ENCODE data around the gene ZCWPW2. TPM values are rescaled to one million over a fixed set of nuclear protein-coding genes. Genes with fewer than 3 reads are reported as not detected.

Gene ZCWPW2
- total and polyA plus RNA-seq, 9 of the 15 experiments (the other 6 are each of a cell fraction or from before 2014, with no cell fraction given), result 0.10 to 0.77 (median 0.44) TPM

- Histone ChIP-seq H3K27me3 (ENCODE audit: control insufficient read depth in 2 of 2, insufficient read depth in 2 of 2, low read length in 2 of 2) (no peaks in the 10 kb centered on the region), H3K9me1 (ENCODE audit: control insufficient read depth, insufficient read depth, low read length) (no peaks in the 10 kb centered on the region), H3K9ac (ENCODE audit: insufficient read depth in 1 of 2, low read depth in 2 of 2, low read length in 2 of 2) (no peak overlapping the region), H3K4me1 (replicated peaks in 1 of 2; ENCODE audit: control insufficient read depth in 2 of 2, insufficient read depth in 2 of 2, low read length in 2 of 2) (no peaks in the 10 kb centered on the region), H3K9me3 (replicated peaks; ENCODE audit: control insufficient read depth, insufficient read depth, low read depth, low read length) (no peaks in the 10 kb centered on the region), H3K4me2 (ENCODE audit: insufficient read depth, low read length) (no peak overlapping the region), H4K20me1 (replicated peaks; ENCODE audit: control insufficient read depth, insufficient read depth, low read length) (no peaks in the 10 kb centered on the region), H3K36me3 (ENCODE audit: control insufficient read depth, insufficient read depth, low read length) (no peaks in the 10 kb centered on the region), H3K79me2 (ENCODE audit: control insufficient read depth, insufficient read depth, low read length) (no peaks in the 10 kb centered on the region), H2AFZ (ENCODE audit: low read depth, low read length) (no peak overlapping the region), H3K27ac (ENCODE audit: extremely low read depth, low read depth, low read length) (no peak overlapping the region), H3K4me3 (no peak overlapping the region)
- intact Hi-C loops (cut with micrococcal nuclease), result no loop called here
- TF ChIP-seq ZBTB8A (IDR thresholded peaks at IDR 0.05; ENCODE audit: partially characterized antibody) (no peak), E2F8 (IDR thresholded peaks at IDR 0.05; ENCODE audit: low read depth, partially characterized antibody) (no peak), ELF1 (tag; IDR thresholded peaks at IDR 0.05) (no peak), TAF1 (IDR thresholded peaks at IDR 0.05; ENCODE audit: control insufficient read depth, extremely low read depth, insufficient read depth, low read length, severe bottlenecking) (no peak), SREBF2 (CRISPR knock-in tag; IDR thresholded peaks at IDR 0.05) (no peak), ELK3 (CRISPR knock-in tag; IDR thresholded peaks at IDR 0.05) (no peak), ZNF764 (CRISPR knock-in tag; IDR thresholded peaks at IDR 0.05; ENCODE audit: low read depth) (no peak), KDM5B (IDR thresholded peaks at IDR 0.05; ENCODE audit: insufficient replicate concordance, low read depth, low read length) (no peak), MIER1 (IDR thresholded peaks at IDR 0.05; ENCODE audit: low read depth) (no peak), SNRNP70 (optimal IDR thresholded peaks at IDR 0.05; ENCODE audit: low read depth, low read length) (no peak), ZNF239 (CRISPR knock-in tag; IDR thresholded peaks at IDR 0.05) (no peak)
- BruUV-seq (replicated peaks), result no TSS peak
- POLR2A ChIA-PET, result no interaction called here
- ATAC-seq, result no peak
- CTCF ChIA-PET (ENCODE audit: low intra/inter-chr PET ratio), result no interaction called here
- FAIRE-seq, result no peak
- DNase-seq (ENCODE audit: extremely low read depth in 1 of 4, low spot score in 3 of 4), result no peak
- in situ Hi-C loops (cut with MboI), result no loop called here
Observed at GRCh38 chr3:28495301-28495700, 146.8 kb downstream of the ZCWPW2 start.
